ENCODE data around the gene SNAI3.

DNA sequence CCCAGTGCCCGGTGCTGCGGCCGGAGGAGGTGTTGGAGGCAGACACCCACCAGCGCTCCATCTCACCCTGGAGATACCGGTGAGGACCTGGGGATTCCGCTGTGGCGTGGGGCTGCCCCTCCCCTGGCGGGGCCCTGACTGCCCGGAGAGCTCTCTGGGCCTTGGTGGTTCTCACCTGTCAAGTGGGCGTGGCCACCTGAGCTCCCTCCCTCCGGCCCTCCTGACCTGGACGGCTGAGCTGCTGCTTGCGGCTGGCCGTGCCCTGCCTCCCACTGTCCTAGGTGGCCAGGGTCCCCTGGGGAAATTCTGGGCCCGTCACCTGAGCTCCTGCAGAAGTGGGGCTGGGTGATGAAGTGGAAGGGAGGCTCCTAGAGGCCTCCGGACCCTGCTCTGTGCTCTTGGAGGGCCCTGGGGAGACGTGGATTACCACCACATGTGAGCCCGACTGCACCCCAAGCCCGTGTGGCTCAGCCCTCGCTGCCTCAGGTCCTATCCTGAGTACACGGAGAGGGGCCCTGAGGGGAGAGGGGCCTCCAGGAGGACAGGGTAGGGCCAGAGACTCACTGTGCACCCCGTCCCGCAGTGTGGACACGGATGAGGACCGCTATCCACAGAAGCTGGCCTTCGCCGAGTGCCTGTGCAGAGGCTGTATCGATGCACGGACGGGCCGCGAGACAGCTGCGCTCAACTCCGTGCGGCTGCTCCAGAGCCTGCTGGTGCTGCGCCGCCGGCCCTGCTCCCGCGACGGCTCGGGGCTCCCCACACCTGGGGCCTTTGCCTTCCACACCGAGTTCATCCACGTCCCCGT is 46.9 kb downstream of the SNAI3 start:
- TF ChIP-seq CTCF (IDR thresholded peaks at IDR 0.05) (no peak), EZH2 (IDR thresholded peaks at IDR 0.05; ENCODE audit: borderline replicate concordance, insufficient read depth, low read depth, low read length, poor library complexity, severe bottlenecking) (no peak)

All from B cell (primary cell).